Stimulated activated naive B cell treated with anti-CD40 and anti-IgM and Interleukin-4, amounts not matched to agents 10 μg/mL and 1 μg/mL and 100 μg/mL, for 72 hours (primary cell): ENCODE data around the gene HTR1E.
"Not testable (repeated sequence)": the region's sequence is repeated elsewhere in the genome, so short reads cannot be mapped to it uniquely, and the experiment has no call there.

Source experiments
- ATAC-seq, 2 donors: fragments of 150-1000 bp; cut with Tn5 transposase; replicated peaks; 2 replicates each; pipeline ENCODE4 v1.10.0; 2021; ENCODE audit warnings: moderate library complexity in 1 of 2
- DNase-seq: peaks from one replicate; pipeline ENCODE4 v3.0.0; 2021
- H3K27ac Mint-ChIP-seq: one replicate; pipeline ENCODE4 v1.8.0; 2022; ENCODE audit warnings: mild to moderate bottlenecking, mixed read lengths
- H3K27me3 Mint-ChIP-seq, 2 donors: one replicate each; pipeline ENCODE4 v1.8.0; 2022; ENCODE audit warnings: mixed read lengths in 2 of 2
- H3K36me3 Mint-ChIP-seq, 2 donors: one replicate each; pipeline ENCODE4 v1.8.0; 2022; ENCODE audit warnings: mixed read lengths in 2 of 2, mild to moderate bottlenecking in 1 of 2
- H3K4me1 Mint-ChIP-seq, 2 donors: one replicate each; pipeline ENCODE4 v1.8.0; 2022; ENCODE audit warnings: mixed read lengths in 2 of 2, mild to moderate bottlenecking in 1 of 2
- H3K4me3 Mint-ChIP-seq, 2 donors: one replicate each; pipeline ENCODE4 v1.8.0; 2022; ENCODE audit warnings: mild to moderate bottlenecking in 2 of 2, mixed read lengths in 2 of 2, moderate library complexity in 1 of 2
- H3K9me3 Mint-ChIP-seq, 2 donors: one replicate each; pipeline ENCODE4 v1.8.0; 2022; ENCODE audit warnings: mixed read lengths in 2 of 2, mild to moderate bottlenecking in 1 of 2

HTR1E gene

DNA sequence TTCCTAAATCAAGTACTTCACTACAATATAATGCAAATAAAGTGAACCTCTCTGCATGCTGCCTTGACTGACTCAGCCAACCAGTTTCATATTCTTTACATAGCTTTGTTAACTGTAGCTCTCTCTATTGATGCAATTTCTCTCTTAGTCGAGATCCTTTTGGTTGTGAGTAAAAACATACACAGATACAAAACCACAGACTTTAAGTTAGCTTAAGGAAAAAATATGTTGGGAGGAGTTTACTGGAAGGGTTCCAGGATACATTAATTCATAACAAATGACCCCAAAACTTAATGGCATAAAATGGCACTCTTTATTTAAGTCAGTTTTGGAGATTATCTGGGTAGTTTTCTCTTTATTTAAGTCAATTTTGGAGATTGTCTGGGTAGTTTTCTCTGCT lies 15.7 kb downstream of the HTR1E start:
- Mint-ChIP-seq H3K9me3 (peaks cover 0 to 4% of the 10 kb centered on the region in 2 donors), H3K27ac (no peak overlapping the region), H3K4me1 (no peaks in the 10 kb centered on the region), H3K36me3 (no peaks in the 10 kb centered on the region), H3K4me3 (no peak overlapping the region), H3K27me3 (peaks cover 0 to 4% of the 10 kb centered on the region in 2 donors)
- no peak for ATAC-seq
- DNase-seq, result no peak

GRCh38 chr6:86959656-86960055 lies 22.3 kb downstream of the HTR1E start:
- Mint-ChIP-seq H3K4me3 (no peak overlapping the region), H3K27me3 (peaks cover 5 to 10% of the 10 kb centered on the region in 2 donors), H3K9me3 (no peaks in the 10 kb centered on the region), H3K36me3 (no peaks in the 10 kb centered on the region), H3K27ac (no peak overlapping the region), H3K4me1 (no peaks in the 10 kb centered on the region)
- ATAC-seq, result no peak
- no peak for DNase-seq

DNA sequence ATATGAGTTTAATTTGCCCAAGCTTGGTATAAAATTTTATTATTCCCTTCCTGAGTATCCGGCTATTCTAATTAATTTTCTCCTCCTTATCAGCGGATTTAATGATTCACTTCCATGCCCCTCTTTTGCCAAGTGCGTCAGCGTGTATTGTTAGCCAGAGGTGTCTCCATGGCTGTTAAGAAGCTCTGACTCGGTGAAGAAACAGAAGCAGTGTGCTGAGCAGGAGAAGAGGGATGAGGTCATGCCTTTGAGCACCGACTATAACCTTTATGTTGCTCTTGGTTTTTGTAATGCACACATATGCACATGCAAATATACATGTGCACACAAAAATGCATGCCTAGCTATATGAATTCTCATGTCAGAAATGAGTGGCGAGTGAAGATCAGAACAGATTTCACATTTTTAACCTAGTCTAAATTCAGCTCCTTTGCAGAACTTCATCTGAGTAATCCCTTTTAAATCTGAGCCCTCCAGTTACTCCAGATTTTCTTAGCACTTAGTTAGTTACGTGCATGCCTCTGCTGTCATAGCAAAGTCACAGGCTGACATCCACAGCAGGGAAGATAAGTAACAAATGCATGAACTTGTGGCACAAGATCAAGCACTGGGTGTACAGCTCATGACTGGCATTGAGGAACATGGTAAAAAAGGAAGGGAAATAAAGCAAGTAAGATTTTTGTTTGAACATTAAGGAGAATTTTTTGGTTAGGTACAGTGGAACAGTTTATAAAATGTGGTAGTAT lies 24.3 kb downstream of the HTR1E start:
- DNase-seq (no peak), ATAC-seq (no peak)
- Mint-ChIP-seq H3K27ac (no peak overlapping the region), H3K4me1 (no peaks in the 10 kb centered on the region), H3K4me3 (no peak overlapping the region), H3K9me3 (no peaks in the 10 kb centered on the region), H3K27me3 (peaks cover 14 to 20% of the 10 kb centered on the region in 2 donors), H3K36me3 (no peaks in the 10 kb centered on the region)

- DNase-seq (no peak), ATAC-seq (no peak)
- Mint-ChIP-seq H3K27ac (no peak overlapping the region), H3K27me3 (peaks cover 14 to 20% of the 10 kb centered on the region in 2 donors), H3K9me3 (no peaks in the 10 kb centered on the region), H3K4me1 (no peaks in the 10 kb centered on the region), H3K36me3 (no peaks in the 10 kb centered on the region), H3K4me3 (no peak overlapping the region)
These were observed 26.0 kb downstream of the HTR1E start for GRCh38 chr6:86963352-86963751.

GRCh38 chr6:86964029-86964579 lies 26.8 kb downstream of the HTR1E start:
- H3K27ac Mint-ChIP-seq, result no peak overlapping the region
- H3K4me3 Mint-ChIP-seq, result no peak overlapping the region
- ATAC-seq, result no peak

DNA sequence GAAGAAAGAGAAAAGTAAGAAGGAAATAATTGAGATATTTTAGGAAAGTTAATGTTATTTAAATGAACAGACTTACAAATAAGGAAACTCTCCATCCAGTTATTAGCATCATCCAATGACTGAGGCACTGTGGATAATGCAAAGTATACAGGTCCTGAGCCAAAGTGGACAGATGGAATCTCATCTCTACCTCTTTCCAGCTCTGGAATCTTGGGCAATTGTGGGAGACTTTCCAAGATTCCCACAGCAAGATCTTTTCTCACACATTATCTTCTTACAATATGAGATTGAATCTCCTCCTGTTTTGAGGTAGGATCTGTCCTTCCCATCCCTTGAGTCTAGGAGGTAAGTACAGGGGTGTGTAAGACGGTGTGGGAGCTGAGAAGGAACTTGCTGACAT lies 28.9 kb downstream of the HTR1E start:
- no peak overlapping the region for H3K4me3 Mint-ChIP-seq
- no peaks in the 10 kb centered on the region for H3K36me3 Mint-ChIP-seq
- H3K4me1 Mint-ChIP-seq, result no peaks in the 10 kb centered on the region
- ATAC-seq (no peak), DNase-seq (no peak)
- no peak overlapping the region for H3K27ac Mint-ChIP-seq
- no peaks in the 10 kb centered on the region for H3K9me3 Mint-ChIP-seq
- H3K27me3 Mint-ChIP-seq, result peaks cover 15 to 19% of the 10 kb centered on the region in 2 donors

More at GRCh38 chr6:86964029-86964579, 26.8 kb downstream of the HTR1E start:
- H3K9me3 Mint-ChIP-seq, result no peaks in the 10 kb centered on the region
- H3K4me1 Mint-ChIP-seq, result no peaks in the 10 kb centered on the region
- H3K27me3 Mint-ChIP-seq, result peaks cover 11 to 20% of the 10 kb centered on the region in 2 donors
- no peak for DNase-seq
- no peaks in the 10 kb centered on the region for H3K36me3 Mint-ChIP-seq

- peaks cover 15 to 16% of the 10 kb centered on the region in 2 donors for H3K27me3 Mint-ChIP-seq
- no peak for ATAC-seq
- no peak overlapping the region for H3K27ac Mint-ChIP-seq
- no peaks in the 10 kb centered on the region for H3K36me3 Mint-ChIP-seq
- DNase-seq, result no peak
- no peaks in the 10 kb centered on the region for H3K9me3 Mint-ChIP-seq
- no peaks in the 10 kb centered on the region for H3K4me1 Mint-ChIP-seq
- H3K4me3 Mint-ChIP-seq, result no peak overlapping the region
These were observed 32.2 kb downstream of the HTR1E start for GRCh38 chr6:86969573-86969972.

GRCh38 chr6:86973088-86973487 lies 35.8 kb downstream of the HTR1E start:
- no peaks in the 10 kb centered on the region for H3K4me1 Mint-ChIP-seq
- H3K27ac Mint-ChIP-seq, result no peak overlapping the region
- DNase-seq (no peak), ATAC-seq (no peak)
- peaks cover 6 to 23% of the 10 kb centered on the region in 2 donors for H3K27me3 Mint-ChIP-seq
- H3K9me3 Mint-ChIP-seq, result no peaks in the 10 kb centered on the region
- no peaks in the 10 kb centered on the region for H3K36me3 Mint-ChIP-seq
- no peak overlapping the region for H3K4me3 Mint-ChIP-seq

GRCh38 chr6:86978251-86978650 lies 40.9 kb downstream of the HTR1E start:
- no peaks in the 10 kb centered on the region for H3K9me3 Mint-ChIP-seq
- no peak overlapping the region for H3K4me3 Mint-ChIP-seq
- H3K27me3 Mint-ChIP-seq, result peaks cover 16 to 20% of the 10 kb centered on the region in 2 donors
- H3K36me3 Mint-ChIP-seq, result no peaks in the 10 kb centered on the region
- ATAC-seq (no peak), DNase-seq (no peak)
- no peak overlapping the region for H3K27ac Mint-ChIP-seq
- H3K4me1 Mint-ChIP-seq, result no peaks in the 10 kb centered on the region

DNA sequence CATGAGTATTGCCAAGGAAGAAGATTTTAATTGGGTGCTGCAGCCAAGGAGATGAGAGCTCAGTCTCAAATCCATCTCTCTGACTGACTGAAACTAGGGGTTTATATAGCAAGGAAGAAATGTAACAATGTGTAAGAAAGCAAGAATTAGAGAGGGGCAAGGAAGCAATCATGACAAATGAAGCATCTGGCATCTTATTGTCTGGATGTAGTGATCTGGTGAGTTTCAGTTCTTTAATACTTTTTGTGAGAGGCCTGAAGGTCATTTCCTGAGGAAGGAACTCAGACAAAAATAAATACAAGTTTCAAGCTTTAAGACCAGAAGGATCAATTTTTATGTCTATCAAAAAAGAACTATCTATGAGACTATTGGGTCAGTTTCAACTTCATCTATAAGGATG lies 64.2 kb downstream of the HTR1E start:
- DNase-seq (no peak), ATAC-seq (peak; percentile 65 to 69)
- Mint-ChIP-seq H3K27me3 (peaks cover 0 to 8% of the 10 kb centered on the region in 2 donors), H3K4me1 (peaks cover 12 to 16% of the 10 kb centered on the region in 2 donors), H3K9me3 (peaks cover 19% of the 10 kb centered on the region in 2 donors), H3K4me3 (peak overlapping the region; percentile 19 to 21), H3K27ac (no peak overlapping the region), H3K36me3 (peaks cover 7 to 14% of the 10 kb centered on the region in 2 donors)

DNA sequence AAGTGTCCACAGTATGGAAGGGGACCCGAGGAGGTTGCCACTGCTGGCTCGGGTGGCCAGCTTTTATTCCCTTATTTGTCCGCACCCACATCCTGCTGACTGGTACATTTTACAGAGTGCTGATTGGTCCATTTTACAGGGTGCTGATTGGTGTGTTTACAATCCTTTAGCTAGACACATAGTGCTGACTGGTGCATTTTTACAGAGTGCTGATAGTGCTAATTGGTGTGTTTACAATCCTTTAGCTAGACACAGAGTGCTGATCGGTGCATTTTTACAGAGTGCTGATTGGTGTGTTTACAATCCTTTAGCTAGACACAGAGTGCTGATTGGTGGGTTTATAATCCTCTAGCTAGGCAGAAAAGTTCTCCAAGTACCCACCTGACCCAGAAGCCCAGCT lies 65.1 kb downstream of the HTR1E start:
- not testable (repeated sequence) for DNase-seq, H3K27me3 Mint-ChIP-seq, ATAC-seq, H3K4me3 Mint-ChIP-seq, H3K27ac Mint-ChIP-seq
- peaks cover 7 to 14% of the 10 kb centered on the region in 2 donors for H3K36me3 Mint-ChIP-seq
- peaks cover 12 to 16% of the 10 kb centered on the region in 2 donors for H3K4me1 Mint-ChIP-seq
- H3K9me3 Mint-ChIP-seq, result peaks cover 19 to 22% of the 10 kb centered on the region in 2 donors

GRCh38 chr6:87006541-87006940 lies 69.2 kb downstream of the HTR1E start:
- not testable (repeated sequence) for H3K36me3 Mint-ChIP-seq, H3K4me3 Mint-ChIP-seq, DNase-seq, H3K4me1 Mint-ChIP-seq, ATAC-seq, H3K27me3 Mint-ChIP-seq, H3K27ac Mint-ChIP-seq
- H3K9me3 Mint-ChIP-seq, result peaks cover 11 to 18% of the 10 kb centered on the region in 2 donors

- not testable (repeated sequence) for ATAC-seq, H3K27ac Mint-ChIP-seq, H3K27me3 Mint-ChIP-seq, H3K4me1 Mint-ChIP-seq, H3K36me3 Mint-ChIP-seq, H3K4me3 Mint-ChIP-seq, DNase-seq
- peaks cover 5 to 12% of the 10 kb centered on the region in 2 donors for H3K9me3 Mint-ChIP-seq
These were observed 72.3 kb downstream of the HTR1E start for GRCh38 chr6:87009581-87009980.

DNA sequence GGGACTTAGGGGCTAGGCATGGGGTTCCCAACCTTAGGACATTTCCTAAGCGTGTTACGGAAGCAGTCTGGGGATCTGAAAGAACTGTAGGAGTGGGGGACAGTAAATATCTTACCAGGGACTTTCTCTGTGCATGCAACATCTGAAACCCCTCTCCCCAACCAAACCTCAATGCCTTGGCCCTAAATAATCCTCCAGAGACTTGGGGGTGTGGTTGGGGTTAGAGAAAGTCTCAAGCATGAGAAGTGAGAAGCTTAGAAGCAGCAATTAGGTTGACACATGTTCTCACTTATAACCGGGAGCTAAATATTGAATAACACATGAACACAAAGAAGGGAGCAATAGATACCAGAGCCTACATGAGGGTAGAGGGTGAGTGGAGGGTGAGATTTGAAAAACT lies 74.7 kb downstream of the HTR1E start:
- DNase-seq, result no peak
- no peak overlapping the region for H3K27ac Mint-ChIP-seq
- no peak overlapping the region for H3K4me3 Mint-ChIP-seq
- H3K27me3 Mint-ChIP-seq, result peaks cover 6 to 10% of the 10 kb centered on the region in 2 donors
- ATAC-seq, result peak in 1 of 2 donors; percentile 59
- H3K36me3 Mint-ChIP-seq, result no peaks in the 10 kb centered on the region
- H3K9me3 Mint-ChIP-seq, result peaks cover 0 to 3% of the 10 kb centered on the region in 2 donors
- peaks cover 0 to 6% of the 10 kb centered on the region in 2 donors for H3K4me1 Mint-ChIP-seq

- H3K36me3 Mint-ChIP-seq, result no peaks in the 10 kb centered on the region
These were observed 75.4 kb downstream of the HTR1E start for GRCh38 chr6:87012743-87013142.

More at GRCh38 chr6:87012743-87013142, 75.4 kb downstream of the HTR1E start:
- DNase-seq (no peak), ATAC-seq (no peak)
- no peak overlapping the region for H3K27ac Mint-ChIP-seq
- H3K27me3 Mint-ChIP-seq, result peaks cover 7 to 12% of the 10 kb centered on the region in 2 donors
- H3K4me1 Mint-ChIP-seq, result peaks cover 0 to 6% of the 10 kb centered on the region in 2 donors
- peaks cover 0 to 3% of the 10 kb centered on the region in 2 donors for H3K9me3 Mint-ChIP-seq
- H3K4me3 Mint-ChIP-seq, result no peak overlapping the region
